NT2/D1 (cell line): ENCODE data around the gene FBRSL1.

Source experiments
- SUZ12 ChIP-seq: IDR thresholded peaks from 2 replicates; pipeline ENCODE4 v1.6.1; 2011; ENCODE audit not compliant: insufficient read length, insufficient read depth; ENCODE audit errors: extremely low read depth
- YY1 ChIP-seq: IDR thresholded peaks from 2 replicates; pipeline ENCODE4 v1.6.1; 2011; ENCODE audit not compliant: insufficient read length, insufficient read depth
- ZNF274 ChIP-seq: IDR thresholded peaks from 2 replicates; pipeline ENCODE4 v1.6.1; 2011; ENCODE audit warnings: mild to moderate bottlenecking, low read depth, low read length

GRCh38 chr12:132525833-132526455 lies 36.0 kb downstream of the FBRSL1 start:
- TF ChIP-seq SUZ12 (no peak), YY1 (no peak), ZNF274 (no peak)
